ENCODE results near the gene C4B. TPM values are rescaled to one million over a fixed set of nuclear protein-coding genes. Genes with fewer than 3 reads are reported as not detected.
"Not testable (repeated sequence)": the region's sequence is repeated elsewhere in the genome, so short reads cannot be mapped to it uniquely, and the experiment has no call there.

C4B gene
- total RNA-seq, 1 experiment from 2014 or later: 8.8 TPM

- Histone ChIP-seq H3K36me3 (ENCODE audit: control insufficient read depth, insufficient read depth, low read length) (no peaks in the 10 kb centered on the region), H3K27me3 (ENCODE audit: control insufficient read depth, insufficient read depth, low read length) (no peaks in the 10 kb centered on the region), H3K4me3 (ENCODE audit: low read depth in 2 of 2, low read length in 2 of 2) (no peak overlapping the region), H3K4me1 (ENCODE audit: control insufficient read depth, insufficient read depth, low read length) (no peaks in the 10 kb centered on the region), H3K27ac (ENCODE audit: low read length) (no peak overlapping the region), H3K9me3 (ENCODE audit: control insufficient read depth, insufficient read depth, low read depth, low read length) (no peaks in the 10 kb centered on the region)
- ATAC-seq (no peak), DNase-seq (ENCODE audit: low read depth, low spot score) (no peak)
- no TSS peak for BruUV-seq (replicated peaks)
- POLR2A ChIA-PET: no interaction called here
- intact Hi-C loops (cut with micrococcal nuclease; ENCODE audit: unreplicated experiment) (no loop called here), in situ Hi-C loops (cut with HindIII; ENCODE audit: low pct_unique_long_range_greater_than_20kb, low sequenced_read_pairs) (no loop called here)
- TF ChIP-seq CTCF (IDR thresholded peaks at IDR 0.05) (no peak), SIN3A (IDR thresholded peaks at IDR 0.05; ENCODE audit: borderline replicate concordance, insufficient read depth, low read depth, low read length) (no peak)
- CTCF ChIA-PET: no interaction called here
These were observed 36.0 kb downstream of the C4B start for GRCh38 chr6:32050562-32050961.

DNA sequence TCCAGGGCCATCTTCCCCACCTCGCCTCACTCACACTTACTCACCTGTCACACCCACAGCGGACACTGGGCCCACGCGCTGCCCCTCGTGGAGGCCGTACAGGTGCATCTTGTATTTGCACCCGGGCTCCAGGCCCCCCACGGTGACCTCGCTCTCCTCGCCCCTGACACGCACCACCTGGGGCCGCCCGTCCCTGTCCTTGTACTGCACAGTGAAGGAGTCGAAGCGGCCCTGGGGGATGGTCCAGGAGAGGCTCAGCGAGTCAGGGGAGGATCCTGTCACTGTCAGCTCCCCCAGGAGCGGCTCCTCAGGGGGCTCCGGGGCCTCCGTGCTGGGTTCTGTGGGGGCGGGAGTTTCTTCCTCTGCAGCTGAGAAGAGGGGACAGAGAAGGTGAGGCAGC, 38.0 kb downstream of the C4B start:
- DNase-seq (ENCODE audit: low read depth, low spot score); H3K4me1 ChIP-seq (ENCODE audit: control insufficient read depth, insufficient read depth, low read length); in situ Hi-C loops (cut with HindIII; ENCODE audit: low pct_unique_long_range_greater_than_20kb, low sequenced_read_pairs); BruUV-seq (replicated peaks); H3K27ac ChIP-seq (ENCODE audit: low read length); intact Hi-C loops (cut with micrococcal nuclease; ENCODE audit: unreplicated experiment); ATAC-seq; H3K36me3 ChIP-seq (ENCODE audit: control insufficient read depth, insufficient read depth, low read length); H3K4me3 ChIP-seq (ENCODE audit: low read depth in 2 of 2, low read length in 2 of 2); H3K27me3 ChIP-seq (ENCODE audit: control insufficient read depth, insufficient read depth, low read length); H3K9me3 ChIP-seq (ENCODE audit: control insufficient read depth, insufficient read depth, low read depth, low read length): not testable (repeated sequence)
- CTCF ChIA-PET: interaction anchor here (0.5 kb wide), 1 partner anchor 145 kb away, joined by 6 read pairs; no protein-coding TSS in a partner anchor
- POLR2A ChIA-PET: interaction anchor here (0.6 kb wide), 1 partner anchor 283 kb away, joined by 5 read pairs; no protein-coding TSS in a partner anchor

- H3K36me3 ChIP-seq (ENCODE audit: control insufficient read depth, insufficient read depth, low read length); intact Hi-C loops (cut with micrococcal nuclease; ENCODE audit: unreplicated experiment); H3K4me3 ChIP-seq (ENCODE audit: low read depth in 2 of 2, low read length in 2 of 2); H3K4me1 ChIP-seq (ENCODE audit: control insufficient read depth, insufficient read depth, low read length); H3K9me3 ChIP-seq (ENCODE audit: control insufficient read depth, insufficient read depth, low read depth, low read length); BruUV-seq (replicated peaks); H3K27ac ChIP-seq (ENCODE audit: low read length); ATAC-seq; DNase-seq (ENCODE audit: low read depth, low spot score); in situ Hi-C loops (cut with HindIII; ENCODE audit: low pct_unique_long_range_greater_than_20kb, low sequenced_read_pairs); H3K27me3 ChIP-seq (ENCODE audit: control insufficient read depth, insufficient read depth, low read length); CTCF ChIA-PET: not testable (repeated sequence)
- POLR2A ChIA-PET: interaction anchor here (0.5 kb wide), 1 partner anchor 137 kb away, joined by 8 read pairs; no protein-coding TSS in a partner anchor
These were observed 38.7 kb downstream of the C4B start for GRCh38 chr6:32053314-32053713.

- DNase-seq (ENCODE audit: low read depth, low spot score); ATAC-seq; intact Hi-C loops (cut with micrococcal nuclease; ENCODE audit: unreplicated experiment); H3K9me3 ChIP-seq (ENCODE audit: control insufficient read depth, insufficient read depth, low read depth, low read length); H3K27me3 ChIP-seq (ENCODE audit: control insufficient read depth, insufficient read depth, low read length); POLR2A ChIA-PET; CTCF ChIA-PET; in situ Hi-C loops (cut with HindIII; ENCODE audit: low pct_unique_long_range_greater_than_20kb, low sequenced_read_pairs); H3K36me3 ChIP-seq (ENCODE audit: control insufficient read depth, insufficient read depth, low read length); H3K4me3 ChIP-seq (ENCODE audit: low read depth in 2 of 2, low read length in 2 of 2); H3K27ac ChIP-seq (ENCODE audit: low read length); H3K4me1 ChIP-seq (ENCODE audit: control insufficient read depth, insufficient read depth, low read length); BruUV-seq (replicated peaks): not testable (repeated sequence)
These were observed 41.2 kb downstream of the C4B start for GRCh38 chr6:32055756-32056155.

DNA sequence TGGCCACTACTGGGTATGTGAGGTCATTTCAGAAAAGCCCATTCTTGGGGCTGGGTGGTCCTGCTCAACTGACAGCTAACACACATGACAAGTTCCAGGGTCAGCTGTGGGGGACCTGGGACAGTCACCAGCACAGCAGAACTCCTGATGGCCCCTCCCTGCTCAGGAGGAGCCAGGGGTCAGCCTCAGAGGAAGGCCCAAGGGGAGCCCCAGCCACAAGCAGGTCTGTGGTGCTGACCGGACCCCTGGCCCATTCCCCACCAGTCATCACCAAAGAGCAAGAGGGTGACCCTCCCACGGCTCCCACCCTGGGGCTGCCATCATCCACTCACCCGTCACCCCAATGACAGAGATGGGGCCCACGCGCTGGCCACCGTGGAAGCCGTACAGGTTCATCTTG, 41.7 kb downstream of the C4B start:
- H3K9me3 ChIP-seq (ENCODE audit: control insufficient read depth, insufficient read depth, low read depth, low read length): no peaks in the 10 kb centered on the region
- in situ Hi-C loops (cut with HindIII; ENCODE audit: low pct_unique_long_range_greater_than_20kb, low sequenced_read_pairs) (no loop called here), intact Hi-C loops (cut with micrococcal nuclease; ENCODE audit: unreplicated experiment) (no loop called here)
- TF ChIP-seq SIN3A (IDR thresholded peaks at IDR 0.05; ENCODE audit: borderline replicate concordance, insufficient read depth, low read depth, low read length) (no peak), REST (IDR thresholded peaks at IDR 0.05; ENCODE audit: insufficient read depth in 1 of 2, low read depth in 2 of 2, low read length in 1 of 2) (no peak), CTCF (IDR thresholded peaks at IDR 0.05) (no peak), TCF7L2 (IDR thresholded peaks at IDR 0.05; ENCODE audit: low read depth, low read length) (no peak), POLR2AphosphoS5 (IDR thresholded peaks at IDR 0.05; ENCODE audit: low read depth, low read length) (no peak)
- ATAC-seq: no peak
- DNase-seq (ENCODE audit: low read depth, low spot score): no peak
- H3K27ac ChIP-seq (ENCODE audit: low read length): no peak overlapping the region
- no peaks in the 10 kb centered on the region for H3K36me3 ChIP-seq (ENCODE audit: control insufficient read depth, insufficient read depth, low read length)
- CTCF ChIA-PET: no interaction called here
- no peak overlapping the region for H3K4me3 ChIP-seq (ENCODE audit: low read depth in 2 of 2, low read length in 2 of 2)
- no peaks in the 10 kb centered on the region for H3K4me1 ChIP-seq (ENCODE audit: control insufficient read depth, insufficient read depth, low read length)
- H3K27me3 ChIP-seq (ENCODE audit: control insufficient read depth, insufficient read depth, low read length): no peaks in the 10 kb centered on the region
- POLR2A ChIA-PET: no interaction called here
- BruUV-seq (replicated peaks): no TSS peak
